ENCODE results near the gene PPM1N. TPM values are rescaled to one million over a fixed set of nuclear protein-coding genes. Genes with fewer than 3 reads are reported as not detected.

The PPM1N gene
- total RNA-seq, 1 experiment from 2014 or later, result 2.0 TPM

- no peak for DNase-seq (ENCODE audit: extremely low read depth, low read depth)
Observed at GRCh38 chr19:45469945-45470761, 28.1 kb upstream of the PPM1N start.

- DNase-seq (ENCODE audit: extremely low read depth, low read depth), result no peak
Observed at GRCh38 chr19:45470762-45471081, 27.5 kb upstream of the PPM1N start.

- no peak for DNase-seq (ENCODE audit: extremely low read depth, low read depth)
Observed at GRCh38 chr19:45471111-45471930, 26.9 kb upstream of the PPM1N start.

- DNase-seq (ENCODE audit: extremely low read depth, low read depth), result no peak
Observed at GRCh38 chr19:45471931-45472562, 26.2 kb upstream of the PPM1N start.

- no peak for DNase-seq (ENCODE audit: extremely low read depth, low read depth)
Observed at GRCh38 chr19:45472563-45473366, 25.5 kb upstream of the PPM1N start.

GRCh38 chr19:45473367-45473681, 24.9 kb upstream of the PPM1N start:
- DNase-seq (ENCODE audit: extremely low read depth, low read depth), result no peak

GRCh38 chr19:45473682-45474605, 24.3 kb upstream of the PPM1N start:
- DNase-seq (ENCODE audit: extremely low read depth, low read depth), result no peak

- DNase-seq (ENCODE audit: extremely low read depth, low read depth), result no peak
Observed at GRCh38 chr19:45474606-45475521, 23.4 kb upstream of the PPM1N start.

- no peak for DNase-seq (ENCODE audit: extremely low read depth, low read depth)
Observed at GRCh38 chr19:45475537-45476291, 22.5 kb upstream of the PPM1N start.

- DNase-seq (ENCODE audit: extremely low read depth, low read depth), result no peak
Observed at GRCh38 chr19:45476304-45476703, 21.9 kb upstream of the PPM1N start.

- no peak for DNase-seq (ENCODE audit: extremely low read depth, low read depth)
Observed at GRCh38 chr19:45477186-45477585, 21.1 kb upstream of the PPM1N start.

- no peak for DNase-seq (ENCODE audit: extremely low read depth, low read depth)
Observed at GRCh38 chr19:45477713-45478453, 20.4 kb upstream of the PPM1N start.

- DNase-seq (ENCODE audit: extremely low read depth, low read depth), result peak; percentile 90
Observed at GRCh38 chr19:45478454-45479238, 19.6 kb upstream of the PPM1N start.

GRCh38 chr19:45483033-45483432, 15.2 kb upstream of the PPM1N start:
- no peak for DNase-seq (ENCODE audit: extremely low read depth, low read depth)

- no peak for DNase-seq (ENCODE audit: extremely low read depth, low read depth)
Observed at GRCh38 chr19:45484273-45484945, 13.8 kb upstream of the PPM1N start.
